ENCODE results near the gene MINK1. TPM values are rescaled to one million over a fixed set of nuclear protein-coding genes. Genes with fewer than 3 reads are reported as not detected.

The MINK1 gene
- total and polyA plus RNA-seq, 2 of the 13 experiments (the other 11 are each of a cell fraction or from before 2014, with no cell fraction given) = 17.2 to 63.9 TPM

- 0 out of 2 replicates have a peak, but pooled peaks have one; percentile 16 for TF ChIP-seq MIER2 (CRISPR knock-in tag; IDR thresholded peaks at IDR 0.05)
- TF ChIP-seq ZNF337 (CRISPR knock-in tag; IDR thresholded peaks at IDR 0.05; ENCODE audit: borderline replicate concordance, low read depth) = no peak
- TF ChIP-seq ZNF407 (CRISPR knock-in tag; IDR thresholded peaks at IDR 0.05; ENCODE audit: not compliant biosample characterization) = no peak
- TF ChIP-seq ZC3H4 (CRISPR knock-in tag; IDR thresholded peaks at IDR 0.05; ENCODE audit: borderline replicate concordance) = no peak
- TF ChIP-seq SSRP1 (CRISPR knock-in tag; IDR thresholded peaks at IDR 0.05) = no peak
- peak; percentile 77 for TF ChIP-seq ZMYM2 (CRISPR knock-in tag; IDR thresholded peaks at IDR 0.05)
- TF ChIP-seq MAF1 (CRISPR knock-in tag; IDR thresholded peaks at IDR 0.05; ENCODE audit: borderline replicate concordance) = 0 out of 2 replicates have a peak, but pooled peaks have one; percentile 28
- peak; percentile 31; the same call in 1 of the 2 replicates for TF ChIP-seq ZNF362 (CRISPR knock-in tag; IDR thresholded peaks at IDR 0.05; ENCODE audit: borderline replicate concordance)
- no peak; the same call in none of the 2 replicates for TF ChIP-seq RXRA (CRISPR knock-in tag; IDR thresholded peaks at IDR 0.05)
- peak; percentile 68 for TF ChIP-seq ZBTB25 (CRISPR knock-in tag; IDR thresholded peaks at IDR 0.05)
- TF ChIP-seq ERF (CRISPR knock-in tag; IDR thresholded peaks at IDR 0.05) = 0 out of 2 replicates have a peak, but pooled peaks have one; percentile 20
- 0 out of 2 replicates have a peak, but pooled peaks have one; percentile 11 for TF ChIP-seq SRY (CRISPR knock-in tag; IDR thresholded peaks at IDR 0.05)
- no peak for TF ChIP-seq POLR2G (IDR thresholded peaks at IDR 0.05; ENCODE audit: low read depth, low read length)
- TF ChIP-seq ASH2L (IDR thresholded peaks at IDR 0.05; ENCODE audit: insufficient read length, low read depth, low read length) = peak; percentile 14
- TF ChIP-seq TEAD2 (CRISPR knock-in tag; IDR thresholded peaks at IDR 0.05) = no peak
- no peak for TF ChIP-seq SMARCC2 (IDR thresholded peaks at IDR 0.05)
These were observed 75.8 kb downstream of the MINK1 start (continued) for GRCh38 chr17:4908711-4909496.
